GM12875 (cell line): Measurements from ENCODE around the gene TMIGD3.

Experiments used
- H3K4me3 ChIP-seq: one replicate; pipeline ENCODE4 v1.5.1; 2011; ENCODE audit warnings: low read depth, low read length, control low read depth
- TF ChIP-seq, protein P1 (sequence below): IDR thresholded peaks from 2 replicates; pipeline ENCODE4 v1.5.1; 2011; ENCODE audit warnings: low read depth, mild to moderate bottlenecking, control low read depth, inconsistent platforms, low read length, moderate library complexity, borderline replicate concordance; ENCODE audit not compliant: insufficient read depth

Gene TMIGD3

GRCh38 chr1:111469539-111469938, 33.9 kb downstream of the TMIGD3 start:
- no peak overlapping the region for H3K4me3 ChIP-seq
- TF ChIP-seq, protein P1, sequence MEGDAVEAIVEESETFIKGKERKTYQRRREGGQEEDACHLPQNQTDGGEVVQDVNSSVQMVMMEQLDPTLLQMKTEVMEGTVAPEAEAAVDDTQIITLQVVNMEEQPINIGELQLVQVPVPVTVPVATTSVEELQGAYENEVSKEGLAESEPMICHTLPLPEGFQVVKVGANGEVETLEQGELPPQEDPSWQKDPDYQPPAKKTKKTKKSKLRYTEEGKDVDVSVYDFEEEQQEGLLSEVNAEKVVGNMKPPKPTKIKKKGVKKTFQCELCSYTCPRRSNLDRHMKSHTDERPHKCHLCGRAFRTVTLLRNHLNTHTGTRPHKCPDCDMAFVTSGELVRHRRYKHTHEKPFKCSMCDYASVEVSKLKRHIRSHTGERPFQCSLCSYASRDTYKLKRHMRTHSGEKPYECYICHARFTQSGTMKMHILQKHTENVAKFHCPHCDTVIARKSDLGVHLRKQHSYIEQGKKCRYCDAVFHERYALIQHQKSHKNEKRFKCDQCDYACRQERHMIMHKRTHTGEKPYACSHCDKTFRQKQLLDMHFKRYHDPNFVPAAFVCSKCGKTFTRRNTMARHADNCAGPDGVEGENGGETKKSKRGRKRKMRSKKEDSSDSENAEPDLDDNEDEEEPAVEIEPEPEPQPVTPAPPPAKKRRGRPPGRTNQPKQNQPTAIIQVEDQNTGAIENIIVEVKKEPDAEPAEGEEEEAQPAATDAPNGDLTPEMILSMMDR, result no peak

- TF ChIP-seq, protein P1, result no peak
- no peak overlapping the region for H3K4me3 ChIP-seq
Observed at GRCh38 chr1:111468717-111469100, 34.7 kb downstream of the TMIGD3 start.

DNA sequence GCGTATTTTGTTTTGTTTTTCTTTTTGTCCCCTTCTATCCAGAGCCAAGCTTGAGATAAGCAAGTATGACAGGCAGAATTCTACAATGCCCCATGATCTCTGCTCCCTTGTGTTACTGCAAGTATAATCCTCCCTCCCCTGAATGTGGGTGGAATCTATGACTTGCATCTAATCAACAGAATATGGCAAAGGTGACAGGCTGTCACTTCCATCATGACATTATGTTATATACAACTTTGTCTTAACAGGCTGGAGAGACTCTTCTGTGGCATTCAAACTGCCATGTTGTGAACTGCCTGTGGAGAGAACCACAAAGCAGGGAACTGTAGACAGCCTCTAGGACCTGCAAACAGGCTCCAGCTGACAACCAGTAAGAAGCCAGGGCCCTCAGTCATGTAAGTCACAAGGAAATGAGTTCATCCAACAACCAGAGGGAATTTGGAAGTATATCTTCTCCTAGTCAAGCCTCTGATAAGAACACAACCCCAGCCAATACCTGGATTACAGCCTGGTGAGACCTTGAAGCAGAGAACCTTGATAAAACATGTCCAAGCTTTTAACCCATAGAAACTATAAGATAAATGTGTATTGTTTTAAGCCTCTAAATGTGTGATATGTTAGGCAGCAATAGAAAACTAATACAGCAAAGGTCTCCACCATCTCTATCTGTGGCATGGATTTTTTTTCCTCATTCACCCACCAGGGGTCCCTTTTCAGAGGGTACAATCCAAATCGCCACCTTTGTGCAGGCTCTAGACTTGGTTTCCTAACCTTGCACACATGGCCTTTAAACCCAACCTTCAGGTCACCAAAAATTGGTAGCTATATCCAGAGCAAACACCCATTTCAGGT, 35.3 kb downstream of the TMIGD3 start:
- no peak overlapping the region for H3K4me3 ChIP-seq
- TF ChIP-seq, protein P1, result no peak

- no peak overlapping the region for H3K4me3 ChIP-seq
- TF ChIP-seq, protein P1, result no peak
Observed at GRCh38 chr1:111466480-111466879, 37.0 kb downstream of the TMIGD3 start.

GRCh38 chr1:111465754-111466153, 37.7 kb downstream of the TMIGD3 start:
- TF ChIP-seq, protein P1, result no peak
- no peak overlapping the region for H3K4me3 ChIP-seq

GRCh38 chr1:111463029-111463683, 40.3 kb downstream of the TMIGD3 start:
- H3K4me3 ChIP-seq, result no peak overlapping the region
- TF ChIP-seq, protein P1, result no peak
